KOPT-K1 (cell line): ENCODE results near the gene PES1.
"Not testable (repeated sequence)": the region's sequence is repeated elsewhere in the genome, so short reads cannot be mapped to it uniquely, and the experiment has no call there.

Experiments
- H3K27ac ChIP-seq: fragments of 200-600 bp; sonication (generic); 2 replicates; pipeline ENCODE4 v1.5.1; 2016; ENCODE audit warnings: antibody characterized with exemption, mild to moderate bottlenecking, low read depth, low read length; ENCODE audit not compliant: poor library complexity, severe bottlenecking
- H3K36me3 ChIP-seq: fragments of 200-600 bp; sonication (generic); 2 replicates; pipeline ENCODE4 v1.5.1; 2017; ENCODE audit warnings: antibody characterized with exemption, mild to moderate bottlenecking, low read length, moderate library complexity; ENCODE audit not compliant: insufficient read depth
- H3K9me3 ChIP-seq: fragments of 200-600 bp; sonication (generic); 2 replicates; pipeline ENCODE4 v1.5.1; 2017; ENCODE audit warnings: antibody characterized with exemption, low read length, mild to moderate bottlenecking; ENCODE audit not compliant: insufficient read depth, poor library complexity, severe bottlenecking

PES1 gene

DNA sequence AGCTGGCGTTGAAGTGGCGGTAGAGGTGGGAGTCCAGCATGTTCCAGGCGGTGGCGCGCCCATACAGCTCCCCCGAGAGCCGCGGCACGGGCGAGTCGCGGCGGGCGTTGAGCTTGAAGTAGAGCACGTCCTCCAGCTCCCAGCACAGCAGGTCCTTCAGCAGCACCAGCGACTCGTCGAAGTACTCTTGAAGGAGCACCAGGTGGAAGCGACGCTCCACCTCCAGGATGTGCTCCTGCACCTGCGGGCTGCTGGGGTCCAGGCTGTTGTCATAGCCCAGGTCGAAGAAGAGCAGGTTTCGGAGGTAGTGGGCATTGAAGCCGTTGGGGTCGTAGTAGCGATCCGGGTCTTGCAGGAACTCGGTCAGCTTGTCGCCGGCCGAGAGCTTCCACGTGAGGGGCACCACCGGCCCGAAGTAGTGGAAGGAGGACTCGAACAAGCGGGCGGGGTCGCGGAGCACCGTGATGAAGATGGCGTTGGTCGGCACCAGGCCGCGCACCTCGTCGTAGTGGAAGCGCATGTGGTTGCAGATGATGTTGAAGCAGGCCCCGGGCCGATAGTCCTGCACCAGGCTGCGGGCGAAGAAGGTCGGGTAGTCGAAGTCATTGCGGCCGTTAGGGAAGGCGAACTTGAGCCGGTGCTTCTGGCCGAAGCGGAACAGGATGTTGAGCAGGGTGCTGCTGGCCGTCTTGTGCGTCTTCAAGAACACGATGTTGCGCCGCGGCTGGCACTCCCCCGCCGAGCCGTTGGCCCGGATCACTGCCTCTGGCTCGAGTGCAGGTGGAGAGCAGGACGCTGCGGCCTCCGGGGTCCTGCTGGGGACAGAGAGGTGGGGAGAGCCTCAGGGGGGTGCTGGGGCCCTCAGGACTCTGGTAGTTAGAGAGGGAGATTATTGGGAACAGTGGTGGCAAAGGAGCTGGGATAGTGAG is 36.2 kb downstream of the PES1 start:
- Histone ChIP-seq H3K36me3 (no peaks in the 10 kb centered on the region), H3K9me3 (no peaks in the 10 kb centered on the region), H3K27ac (no peak overlapping the region)

DNA sequence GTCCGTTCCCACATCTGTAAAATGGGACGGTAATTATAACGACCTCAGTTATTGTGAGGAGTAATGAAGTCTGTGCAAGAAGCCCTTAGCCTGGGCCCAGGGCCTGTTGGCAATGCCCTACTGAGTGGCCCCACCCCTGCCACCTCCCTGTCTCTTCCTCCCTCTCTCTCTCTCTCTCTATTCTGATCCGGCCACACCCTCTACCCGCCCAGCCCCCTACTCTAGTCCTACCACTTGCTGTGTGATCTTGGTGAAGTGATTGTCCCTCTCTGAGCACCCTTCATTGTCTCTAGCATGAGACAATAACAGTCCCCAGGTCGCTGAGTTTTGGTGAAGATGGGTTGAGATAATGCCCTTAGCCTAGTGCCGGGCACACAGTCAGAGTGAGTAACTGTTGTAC is 37.7 kb downstream of the PES1 start:
- H3K36me3 ChIP-seq = no peaks in the 10 kb centered on the region
- H3K9me3 ChIP-seq = no peaks in the 10 kb centered on the region
- no peak overlapping the region for H3K27ac ChIP-seq

DNA sequence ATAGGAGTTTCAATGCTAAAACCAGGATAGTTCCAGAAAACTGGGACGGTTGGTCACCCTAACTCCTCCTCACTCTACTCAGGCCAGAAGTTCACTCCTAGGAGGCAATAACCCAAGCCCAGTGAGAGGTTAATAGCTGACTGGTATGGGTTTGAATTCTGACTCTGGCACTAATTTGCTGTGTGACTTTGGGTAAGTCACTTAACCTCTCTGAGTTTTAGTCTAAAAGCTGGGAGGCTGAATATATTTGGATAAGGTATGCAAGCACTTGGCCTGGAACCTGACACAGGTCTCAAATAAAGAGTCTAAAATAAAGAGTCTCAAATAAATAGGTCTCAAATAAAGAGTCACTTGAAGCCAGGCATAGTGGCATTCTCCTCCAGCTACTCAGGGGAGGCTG is 39.0 kb downstream of the PES1 start:
- H3K27ac ChIP-seq = no peak overlapping the region
- H3K9me3 ChIP-seq = no peaks in the 10 kb centered on the region

DNA sequence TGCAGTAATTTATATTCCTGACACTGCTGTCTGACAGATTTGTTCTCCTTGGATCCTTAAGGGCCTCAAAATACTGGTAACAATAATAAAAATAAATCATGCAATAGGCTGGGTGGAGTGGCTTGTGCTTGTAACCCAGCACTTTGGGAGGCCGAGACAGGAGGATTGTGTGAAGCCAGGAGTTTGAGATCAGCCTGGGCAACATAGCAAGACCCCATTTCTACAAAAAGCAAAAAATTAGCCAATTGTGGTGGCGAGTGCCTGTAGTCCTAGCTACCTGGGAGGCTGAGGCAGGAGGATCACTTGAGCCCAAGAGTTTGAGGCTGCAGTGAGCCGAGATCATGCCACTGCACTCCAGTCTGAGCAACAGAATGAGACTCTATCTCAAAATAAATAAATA is 39.9 kb downstream of the PES1 start:
- not testable (repeated sequence) for H3K9me3 ChIP-seq, H3K36me3 ChIP-seq, H3K27ac ChIP-seq

More for the DNA sequence above, 39.0 kb downstream of the PES1 start:
- H3K36me3 ChIP-seq = no peaks in the 10 kb centered on the region

DNA sequence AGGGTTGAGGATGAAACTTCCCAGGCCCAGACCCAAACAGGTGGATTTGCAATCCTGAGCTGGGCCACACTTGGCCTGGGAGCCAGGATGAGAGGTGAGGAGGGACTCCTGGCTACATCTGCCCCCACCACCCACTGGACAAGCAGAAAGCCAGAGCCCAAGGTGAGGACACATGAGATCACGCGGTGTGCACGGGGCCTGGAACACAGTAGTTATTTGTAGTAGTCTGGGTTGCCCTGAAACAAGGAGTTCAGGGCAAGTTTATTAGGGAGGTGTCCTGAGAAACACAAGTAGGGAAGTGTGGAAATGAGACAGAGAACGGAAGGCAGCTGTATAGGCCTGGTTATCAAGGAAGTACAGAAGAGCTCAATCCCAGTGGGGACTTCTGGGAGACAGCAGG is 44.5 kb downstream of the PES1 start:
- no peaks in the 10 kb centered on the region for H3K36me3 ChIP-seq
- no peaks in the 10 kb centered on the region for H3K9me3 ChIP-seq
- H3K27ac ChIP-seq = no peak overlapping the region

DNA sequence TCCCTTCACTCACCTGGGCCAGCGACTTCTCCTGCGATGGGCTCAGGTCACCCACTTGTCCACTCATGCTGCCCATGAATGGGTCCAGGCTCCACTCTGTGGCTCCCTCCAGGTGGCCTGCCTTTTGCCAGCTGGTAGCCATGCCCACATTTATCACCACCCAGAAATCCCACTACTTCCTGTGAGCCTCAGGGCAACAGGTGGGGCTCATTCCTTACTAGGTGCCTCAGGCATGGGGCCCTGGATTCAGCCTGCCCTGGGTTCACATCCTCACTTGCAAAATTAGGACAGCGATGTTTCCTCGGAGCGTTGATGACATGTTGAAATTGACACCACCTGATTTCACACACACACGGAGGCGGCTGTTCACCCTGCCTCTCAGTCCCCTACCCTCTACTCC is 45.1 kb downstream of the PES1 start, which contains the start of gene SEC14L6:
SEC14L6 (minus strand) TSS at position 126 of the 400 bp plus-strand sequence; CDS start at position 67, 59 bp downstream.
- H3K36me3 ChIP-seq = no peaks in the 10 kb centered on the region
- no peaks in the 10 kb centered on the region for H3K9me3 ChIP-seq
- no peak within 1 kb of the TSS for H3K27ac ChIP-seq

DNA sequence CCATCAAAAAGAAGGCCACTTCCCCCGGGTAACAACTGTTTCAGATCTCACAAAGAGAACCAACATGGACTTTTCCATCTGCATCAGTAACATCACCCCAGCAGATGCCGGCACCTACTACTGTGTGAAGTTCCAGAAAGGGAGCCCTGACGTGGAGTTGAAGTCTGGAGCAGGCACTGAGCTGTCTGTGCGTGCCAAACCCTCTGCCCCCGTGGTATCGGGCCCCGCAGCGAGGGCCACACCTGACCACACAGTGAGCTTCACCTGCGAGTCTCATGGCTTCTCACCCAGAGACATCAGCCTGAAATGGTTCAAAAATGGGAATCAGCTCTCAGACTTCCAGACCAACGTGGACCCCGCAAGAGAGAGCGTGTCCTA is 48.9 kb downstream of the PES1 start:
- no peaks in the 10 kb centered on the region for H3K9me3 ChIP-seq
- no peak overlapping the region for H3K27ac ChIP-seq
- no peaks in the 10 kb centered on the region for H3K36me3 ChIP-seq

DNA sequence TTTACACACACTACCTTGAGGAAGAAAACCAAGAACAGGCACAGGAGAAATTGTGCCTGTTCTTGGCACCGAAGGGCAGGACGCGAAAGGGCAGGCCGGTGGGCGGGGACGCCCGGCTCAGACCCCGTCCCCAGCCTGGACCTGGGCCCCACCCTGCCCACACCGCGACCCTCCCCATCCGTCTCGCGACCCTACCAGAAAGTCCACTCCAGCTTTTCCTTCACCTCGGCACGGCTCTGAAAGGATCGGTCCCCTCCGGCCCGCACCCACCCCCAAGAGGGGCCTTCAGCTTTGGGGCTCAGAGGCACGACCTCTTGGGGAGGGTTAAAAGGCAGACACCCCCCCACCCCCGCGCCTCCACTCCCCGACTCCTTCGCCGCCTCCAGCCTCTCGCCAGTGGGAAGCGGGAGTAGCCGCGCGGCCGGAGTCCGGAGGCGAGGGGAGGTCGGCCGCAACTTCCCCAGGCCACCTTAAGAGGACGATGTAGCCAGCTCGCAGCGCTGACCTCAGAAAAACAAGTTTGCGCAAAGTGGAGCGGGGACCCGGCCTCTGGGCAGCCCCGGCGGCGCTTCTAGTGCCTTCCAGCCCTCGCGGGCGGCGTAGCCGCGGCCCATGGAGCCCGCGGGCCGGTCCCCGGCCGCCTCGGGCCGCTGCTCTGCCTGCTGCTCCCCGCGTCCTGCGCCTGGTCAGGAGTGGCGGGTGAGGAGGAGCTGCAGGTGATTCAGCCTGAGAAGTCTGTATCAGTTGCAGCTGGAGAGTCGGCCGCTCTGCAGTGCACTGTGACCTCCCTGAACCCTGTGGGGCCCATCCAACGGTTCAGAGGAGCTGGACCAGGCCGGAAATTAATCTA is 49.5 kb downstream of the PES1 start:
- no peaks in the 10 kb centered on the region for H3K36me3 ChIP-seq
- no peak overlapping the region for H3K27ac ChIP-seq
- H3K9me3 ChIP-seq = no peaks in the 10 kb centered on the region

DNA sequence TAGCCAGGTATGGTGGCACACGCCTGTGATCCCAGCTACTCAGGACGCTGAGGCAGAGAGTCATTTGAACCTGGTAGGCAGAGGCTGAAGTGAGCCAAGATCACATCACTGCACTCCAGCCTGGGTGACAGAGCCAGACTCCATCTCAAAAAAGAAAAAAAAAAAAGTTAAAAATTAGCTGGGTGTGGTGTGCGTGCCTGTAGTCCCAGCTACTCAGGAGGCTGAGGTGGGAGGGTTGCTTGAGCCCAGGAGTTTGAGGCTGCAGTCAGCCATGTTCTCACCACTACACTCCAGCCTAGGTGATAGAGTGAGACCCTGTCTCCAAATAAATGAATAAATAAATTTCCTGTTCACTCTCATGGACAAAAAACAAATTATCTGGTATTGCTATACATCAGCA is 50.2 kb downstream of the PES1 start:
- not testable (repeated sequence) for H3K27ac ChIP-seq, H3K9me3 ChIP-seq, H3K36me3 ChIP-seq

DNA sequence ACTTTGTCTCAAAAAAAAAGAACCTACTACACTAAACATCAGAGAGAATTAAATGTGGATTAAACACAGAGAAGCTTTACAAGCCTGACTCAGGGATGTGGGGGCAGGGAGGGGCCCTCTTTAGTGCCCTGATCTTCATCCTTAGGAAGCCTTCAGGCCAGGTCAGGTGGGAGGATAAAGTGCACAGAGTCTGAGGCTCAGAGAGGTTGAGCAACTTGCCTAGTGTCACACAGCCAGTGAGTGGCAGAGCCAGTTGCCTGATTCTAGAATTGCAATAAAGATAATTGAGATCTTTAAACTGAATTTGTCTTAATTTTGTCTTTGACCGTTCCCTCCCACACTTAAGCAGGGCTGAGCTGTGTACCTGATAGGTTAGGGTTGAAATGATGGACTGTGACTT is 52.3 kb downstream of the PES1 start:
- H3K36me3 ChIP-seq = no peaks in the 10 kb centered on the region
- H3K9me3 ChIP-seq = no peaks in the 10 kb centered on the region
- no peak overlapping the region for H3K27ac ChIP-seq

DNA sequence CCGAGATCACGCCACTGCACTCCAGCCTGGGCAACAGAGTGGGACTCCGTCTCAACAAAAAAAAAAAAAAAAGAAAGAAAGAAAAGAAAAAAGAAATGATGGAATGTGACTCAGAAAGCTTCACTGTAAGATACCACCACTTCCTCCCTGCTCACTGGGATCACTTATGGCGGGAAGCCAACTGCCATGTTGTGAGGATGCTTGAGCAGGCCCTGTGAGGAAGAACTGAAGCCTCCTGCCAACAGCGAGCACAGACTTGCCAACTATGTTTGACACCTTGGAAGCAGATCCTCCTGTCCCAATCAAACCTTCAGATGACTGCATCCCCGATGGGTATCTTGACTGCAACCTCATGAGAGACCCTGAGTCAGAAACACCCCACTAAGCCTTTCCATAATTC is 53.4 kb downstream of the PES1 start:
- Histone ChIP-seq H3K9me3 (no peaks in the 10 kb centered on the region), H3K27ac (no peak overlapping the region), H3K36me3 (no peaks in the 10 kb centered on the region)

DNA sequence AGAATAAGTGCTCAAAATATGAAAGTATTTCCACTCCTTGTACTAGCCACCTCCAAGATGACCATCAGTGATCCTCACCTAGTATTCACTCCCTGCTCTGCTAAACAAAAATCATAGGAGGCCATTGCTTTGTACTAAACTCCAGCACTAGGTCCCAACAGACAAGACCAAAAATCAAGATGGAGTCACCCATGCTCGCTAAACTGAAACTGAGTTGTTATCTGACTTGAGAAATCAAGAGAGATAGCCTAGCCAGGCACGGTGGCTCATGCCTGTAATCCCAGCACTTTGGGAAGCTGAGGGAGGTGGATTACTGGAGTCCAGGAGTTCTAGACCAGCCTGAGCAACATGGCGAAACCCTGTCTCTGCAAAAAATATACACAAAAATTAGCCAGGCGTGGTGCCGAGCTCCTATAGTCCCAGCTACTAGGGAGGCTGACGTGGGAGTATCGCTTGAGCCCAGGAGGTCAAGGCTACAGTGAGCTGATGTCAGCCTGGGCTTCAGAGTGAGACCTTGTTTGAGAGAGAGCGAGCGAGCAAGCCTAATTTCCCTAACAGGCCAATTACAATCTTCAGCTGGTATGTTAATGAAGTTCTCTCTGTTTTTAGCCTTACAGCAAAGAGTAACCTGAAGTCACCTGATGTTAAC is 54.5 kb downstream of the PES1 start:
- H3K27ac ChIP-seq = no peak overlapping the region

DNA sequence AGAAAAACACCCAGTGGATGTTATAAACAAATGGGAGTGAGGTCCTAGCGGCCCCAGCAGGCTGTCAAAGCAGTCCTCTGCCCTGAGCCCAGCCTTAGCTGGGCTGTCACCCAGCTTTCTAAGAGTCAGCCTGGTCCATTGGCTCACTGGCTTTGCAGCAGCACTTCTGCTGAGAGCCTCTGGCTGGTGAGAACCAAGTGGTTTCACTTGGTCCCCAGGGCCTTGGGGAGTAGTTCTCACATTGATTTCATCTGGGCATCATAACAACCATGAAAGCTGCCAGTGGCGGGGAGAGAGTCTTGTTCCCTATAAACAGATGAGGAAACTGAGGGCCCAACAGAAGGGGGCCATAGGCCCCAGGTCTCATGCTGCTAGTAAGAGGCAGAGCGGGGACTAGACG is 56.5 kb downstream of the PES1 start:
- no peak overlapping the region for H3K27ac ChIP-seq

More for the DNA sequence above, 54.5 kb downstream of the PES1 start:
- H3K36me3 ChIP-seq = no peaks in the 10 kb centered on the region
- H3K9me3 ChIP-seq = no peaks in the 10 kb centered on the region

DNA sequence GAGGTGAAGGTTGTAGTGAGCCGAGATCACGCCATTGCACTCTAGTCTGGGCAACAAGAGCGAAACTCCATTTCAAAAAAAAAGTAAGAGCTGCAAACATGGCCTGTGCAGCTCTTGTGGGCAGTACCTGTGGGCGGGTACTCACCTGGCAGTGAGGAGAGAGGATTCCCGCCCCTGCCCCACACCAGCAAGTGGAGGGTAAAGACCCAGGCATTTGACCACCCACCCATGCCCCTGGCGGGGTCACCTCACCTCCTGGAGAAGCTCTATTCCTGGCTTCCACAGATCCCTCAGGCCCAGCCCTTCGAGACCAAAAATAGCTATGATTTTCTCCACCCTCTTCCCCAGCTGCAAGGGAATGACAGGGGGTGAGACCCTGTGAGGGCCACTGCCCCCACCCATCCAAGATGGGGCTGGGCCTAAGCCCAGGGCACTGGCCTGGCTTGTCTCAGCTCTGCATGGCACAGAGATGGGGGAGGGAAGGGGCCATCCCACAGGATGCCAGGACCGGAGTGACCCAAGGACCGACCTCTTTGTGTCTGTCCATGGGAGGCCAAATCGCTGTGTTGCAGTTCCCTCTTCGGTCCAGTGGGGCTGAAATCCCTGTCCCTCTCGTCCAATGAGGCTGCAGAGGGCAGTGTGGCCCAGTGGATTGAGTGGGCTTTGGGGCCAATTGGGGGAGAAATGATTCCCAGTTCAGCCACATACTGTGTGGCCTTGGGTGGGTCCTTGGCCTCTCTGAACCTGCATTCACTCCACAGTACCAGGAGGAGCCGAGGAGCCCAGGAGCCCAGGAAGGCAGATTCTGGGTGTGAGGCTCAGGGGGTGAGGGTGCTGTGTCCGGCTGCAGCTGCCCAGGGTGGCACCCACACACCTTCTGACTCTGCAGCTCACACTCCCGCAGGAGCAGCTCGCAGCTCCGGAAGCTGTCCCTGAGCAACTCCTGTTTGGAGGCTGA is 59.8 kb downstream of the PES1 start:
- H3K36me3 ChIP-seq = no peaks in the 10 kb centered on the region
- no peak overlapping the region for H3K27ac ChIP-seq
- H3K9me3 ChIP-seq = no peaks in the 10 kb centered on the region

More for the DNA sequence above, 56.5 kb downstream of the PES1 start:
- no peaks in the 10 kb centered on the region for H3K9me3 ChIP-seq
- no peaks in the 10 kb centered on the region for H3K36me3 ChIP-seq
